Mesendoderm (in vitro differentiated cells): ENCODE measurements around the gene TMEM150C.
A peak's percentile ranks its signal among the peaks of the same experiment; 100 is the strongest.

Source experiments
- DNase-seq: peaks from one replicate; pipeline ENCODE4 v3.0.0; 2013
- H2AK5ac ChIP-seq: 2 replicates; pipeline ENCODE4 v1.6.1; 2013; ENCODE audit warnings: low read length, inconsistent platforms
- H2BK120ac ChIP-seq: 2 replicates; pipeline ENCODE4 v1.6.1; 2013; ENCODE audit warnings: low read depth, mild to moderate bottlenecking, low read length, moderate library complexity, mixed read lengths
- H2BK15ac ChIP-seq: replicated peaks from 2 replicates; pipeline ENCODE4 v1.6.1; 2013; ENCODE audit warnings: low read depth, mild to moderate bottlenecking, moderate library complexity
- H2BK5ac ChIP-seq: 2 replicates; pipeline ENCODE4 v1.6.1; 2013; ENCODE audit warnings: low read length, inconsistent platforms
- H3K18ac ChIP-seq: 2 replicates; pipeline ENCODE4 v1.6.1; 2013; ENCODE audit warnings: mild to moderate bottlenecking, low read length, mixed read lengths
- H3K23ac ChIP-seq: one replicate; pipeline ENCODE4 v1.6.1; 2013; ENCODE audit warnings: low read length
- H3K27ac ChIP-seq: 2 replicates; pipeline ENCODE4 v1.5.1; 2013; ENCODE audit warnings: low read depth, mild to moderate bottlenecking, inconsistent platforms, low read length, moderate library complexity
- H3K27me3 ChIP-seq: 2 replicates; pipeline ENCODE4 v1.6.1; 2013; ENCODE audit warnings: low read length, control low read depth, mild to moderate bottlenecking, inconsistent platforms; ENCODE audit not compliant: insufficient read depth, poor library complexity
- H3K36me3 ChIP-seq: 2 replicates; pipeline ENCODE4 v1.6.1; 2013; ENCODE audit warnings: low read length, inconsistent platforms; ENCODE audit not compliant: control insufficient read depth, insufficient read depth
- H3K4ac ChIP-seq: one replicate; pipeline ENCODE4 v1.6.1; 2013; ENCODE audit warnings: low read depth, mild to moderate bottlenecking, low read length, moderate library complexity
- H3K4me1 ChIP-seq: 2 replicates; pipeline ENCODE4 v1.6.1; 2013; ENCODE audit warnings: low read depth, low read length, inconsistent platforms; ENCODE audit not compliant: control insufficient read depth
- H3K4me2 ChIP-seq: 2 replicates; pipeline ENCODE4 v1.6.1; 2013; ENCODE audit warnings: low read length
- H3K4me3 ChIP-seq: 2 replicates; pipeline ENCODE4 v1.5.1; 2013; ENCODE audit warnings: mild to moderate bottlenecking, low read length
- H3K56ac ChIP-seq: one replicate; pipeline ENCODE4 v1.6.1; 2013; ENCODE audit warnings: low read length
- H3K79me1 ChIP-seq: 2 replicates; pipeline ENCODE4 v1.6.1; 2013; ENCODE audit warnings: low read length, inconsistent platforms
- H3K79me2 ChIP-seq: 2 replicates; pipeline ENCODE4 v1.6.1; 2013; ENCODE audit warnings: mild to moderate bottlenecking, low read length; ENCODE audit not compliant: control insufficient read depth, insufficient read depth
- H3K9ac ChIP-seq: 2 replicates; pipeline ENCODE4 v1.6.1; 2013; ENCODE audit warnings: low read length, inconsistent platforms
- H4K5ac ChIP-seq: one replicate; pipeline ENCODE4 v1.6.1; 2013; ENCODE audit warnings: low read length
- H4K8ac ChIP-seq: one replicate; pipeline ENCODE4 v1.6.1; 2013; ENCODE audit warnings: low read depth, mild to moderate bottlenecking, control low read depth, low read length, moderate library complexity
- WGBS: extraction: QIAGEN DNeasy Blood & Tissue Kit; methylation state at CpG from one replicate; pipeline ENCODE4 v1.1.7; 2013; ENCODE audit warnings: low lambda C conversion rate, missing lambda C conversion rate; ENCODE audit not compliant: insufficient coverage; ENCODE audit errors: extremely low coverage; 5-methylcytosine and 5-hydroxymethylcytosine counted together

TMEM150C gene

GRCh38 chr4:82589756-82590155, 28.0 kb upstream of the TMEM150C start:
- Histone ChIP-seq H3K4me1 (peaks cover 20% of the 10 kb centered on the region), H2BK5ac (no peak overlapping the region), H3K23ac (no peak overlapping the region), H2BK120ac (no peak overlapping the region), H3K36me3 (no peaks in the 10 kb centered on the region), H3K27me3 (no peaks in the 10 kb centered on the region), H3K4ac (no peak overlapping the region), H4K5ac (no peak overlapping the region), H3K56ac (no peak overlapping the region), H2BK15ac (no peak overlapping the region), H3K27ac (no peak overlapping the region), H3K18ac (no peak overlapping the region), H2AK5ac (no peak overlapping the region), H3K4me3 (no peak overlapping the region), H4K8ac (no peak overlapping the region), H3K79me1 (no peaks in the 10 kb centered on the region), H3K9ac (no peak overlapping the region), H3K79me2 (no peaks in the 10 kb centered on the region), H3K4me2 (no peak overlapping the region)
- DNase-seq = no peak
- WGBS = no CpG with 5 or more reads among the region's 1 CpG

GRCh38 chr4:82588771-82589270, 27.0 kb upstream of the TMEM150C start:
- no peak overlapping the region for H3K4me3 ChIP-seq
- H2BK120ac ChIP-seq = no peak overlapping the region
- H4K5ac ChIP-seq = no peak overlapping the region
- no peaks in the 10 kb centered on the region for H3K79me1 ChIP-seq
- H4K8ac ChIP-seq = no peak overlapping the region
- H2BK15ac ChIP-seq = no peak overlapping the region
- H3K4me1 ChIP-seq = peaks cover 20% of the 10 kb centered on the region
- H3K36me3 ChIP-seq = no peaks in the 10 kb centered on the region
- H3K9ac ChIP-seq = no peak overlapping the region
- no peak overlapping the region for H3K4ac ChIP-seq
- no peak overlapping the region for H2BK5ac ChIP-seq
- no peaks in the 10 kb centered on the region for H3K27me3 ChIP-seq
- no peak overlapping the region for H3K4me2 ChIP-seq
- WGBS = no CpG with 5 or more reads among the region's 2 CpGs
- H3K79me2 ChIP-seq = no peaks in the 10 kb centered on the region
- no peak overlapping the region for H3K27ac ChIP-seq
- DNase-seq = no peak
- H3K18ac ChIP-seq = no peak overlapping the region
- H2AK5ac ChIP-seq = no peak overlapping the region
- H3K56ac ChIP-seq = no peak overlapping the region
- no peak overlapping the region for H3K23ac ChIP-seq

GRCh38 chr4:82587826-82588540, 26.2 kb upstream of the TMEM150C start:
- H3K56ac ChIP-seq = no peak overlapping the region
- DNase-seq = peak; percentile 75
- peak overlapping the region; percentile 36 for H3K4ac ChIP-seq
- H2BK120ac ChIP-seq = no peak overlapping the region
- no peak overlapping the region for H3K27ac ChIP-seq
- no peak overlapping the region for H3K23ac ChIP-seq
- no peak overlapping the region for H2AK5ac ChIP-seq
- no peak overlapping the region for H2BK5ac ChIP-seq
- no peak overlapping the region for H4K8ac ChIP-seq
- no peak overlapping the region for H3K4me2 ChIP-seq
- no peak overlapping the region for H3K4me3 ChIP-seq
- no peaks in the 10 kb centered on the region for H3K79me1 ChIP-seq
- no CpG with 5 or more reads among the region's 8 CpGs for WGBS
- H3K18ac ChIP-seq = no peak overlapping the region
- H3K79me2 ChIP-seq = no peaks in the 10 kb centered on the region
- no peak overlapping the region for H3K9ac ChIP-seq
- H4K5ac ChIP-seq = no peak overlapping the region
- H3K4me1 ChIP-seq = peaks cover 20% of the 10 kb centered on the region
- H3K27me3 ChIP-seq = no peaks in the 10 kb centered on the region
- no peak overlapping the region for H2BK15ac ChIP-seq
- no peaks in the 10 kb centered on the region for H3K36me3 ChIP-seq

GRCh38 chr4:82585690-82586435, 24.1 kb upstream of the TMEM150C start:
- H3K79me2 ChIP-seq = no peaks in the 10 kb centered on the region
- peaks cover 20% of the 10 kb centered on the region for H3K4me1 ChIP-seq
- no peaks in the 10 kb centered on the region for H3K27me3 ChIP-seq
- H2BK15ac ChIP-seq = no peak overlapping the region
- H3K9ac ChIP-seq = no peak overlapping the region
- no peak overlapping the region for H3K23ac ChIP-seq
- no peak overlapping the region for H3K4me3 ChIP-seq
- H2BK120ac ChIP-seq = no peak overlapping the region
- no peaks in the 10 kb centered on the region for H3K79me1 ChIP-seq
- H2BK5ac ChIP-seq = no peak overlapping the region
- H3K4ac ChIP-seq = peak overlapping the region; percentile 26
- H3K18ac ChIP-seq = peak overlapping the region; percentile 83
- peak; percentile 74 for DNase-seq
- H2AK5ac ChIP-seq = no peak overlapping the region
- WGBS = no CpG with 5 or more reads among the region's 8 CpGs
- no peak overlapping the region for H4K5ac ChIP-seq
- H3K27ac ChIP-seq = no peak overlapping the region
- no peak overlapping the region for H3K4me2 ChIP-seq
- peak overlapping the region; percentile 6 for H3K56ac ChIP-seq
- no peaks in the 10 kb centered on the region for H3K36me3 ChIP-seq
- H4K8ac ChIP-seq = no peak overlapping the region

- Histone ChIP-seq H3K27ac (no peak overlapping the region), H3K23ac (no peak overlapping the region), H4K5ac (no peak overlapping the region), H2BK120ac (no peak overlapping the region), H3K4ac (no peak overlapping the region), H3K27me3 (no peaks in the 10 kb centered on the region), H3K79me1 (no peaks in the 10 kb centered on the region), H3K79me2 (no peaks in the 10 kb centered on the region), H3K4me3 (no peak overlapping the region), H3K56ac (peak overlapping the region; percentile 6), H3K9ac (no peak overlapping the region), H3K36me3 (no peaks in the 10 kb centered on the region), H4K8ac (no peak overlapping the region), H3K4me1 (peaks cover 20% of the 10 kb centered on the region), H2BK15ac (no peak overlapping the region), H2BK5ac (peak overlapping the region; percentile 38), H2AK5ac (no peak overlapping the region), H3K4me2 (no peak overlapping the region), H3K18ac (no peak overlapping the region)
- no CpG with 5 or more reads among the region's 3 CpGs for WGBS
- peak; percentile 83 for DNase-seq
Observed at GRCh38 chr4:82584931-82585330, 23.1 kb upstream of the TMEM150C start.
